ENCODE results near the gene ADRB2.

- no peak for TF ChIP-seq GFI1 (CRISPR knock-in tag; IDR thresholded peaks at IDR 0.05; ENCODE audit: borderline replicate concordance)
- TF ChIP-seq ZBTB7A (CRISPR knock-in tag; IDR thresholded peaks at IDR 0.05), result no peak
- TF ChIP-seq HBP1 (CRISPR knock-in tag; IDR thresholded peaks at IDR 0.05; ENCODE audit: low read depth), result no peak
- no peak for TF ChIP-seq ZNF10 (CRISPR knock-in tag; IDR thresholded peaks at IDR 0.05; ENCODE audit: borderline replicate concordance, low read depth)
- TF ChIP-seq USF2 (IDR thresholded peaks at IDR 0.05; ENCODE audit: low read depth, low read length), result no peak
- no peak for TF ChIP-seq USF2 (CRISPR knock-in tag; IDR thresholded peaks at IDR 0.05; ENCODE audit: borderline replicate concordance)
- no peak for TF ChIP-seq FOSL2 (CRISPR knock-in tag; IDR thresholded peaks at IDR 0.05)
- no peak for TF ChIP-seq ZBTB7B (CRISPR knock-in tag; IDR thresholded peaks at IDR 0.05)
- TF ChIP-seq TCF12 (IDR thresholded peaks at IDR 0.05), result no peak
- no peak for TF ChIP-seq TCF12 (CRISPR knock-in tag; IDR thresholded peaks at IDR 0.05)
Observed at GRCh38 chr5:148786456-148786855, 40.0 kb upstream of the ADRB2 start.

All from HepG2 (cell line).